HG03457 (cell line): Measurements from ENCODE around the gene ZNF444.

ENCODE experiments used
- ATAC-seq: cut with Tn5 transposase; IDR thresholded peaks from one replicate; pipeline ENCODE4 v1.9.1; 2021; ENCODE audit warnings: moderate number of reproducible peaks; ENCODE audit not compliant: unreplicated experiment

Gene ZNF444

GRCh38 chr19:56106993-56107392 is 34.1 kb upstream of the ZNF444 start:
- ATAC-seq: no peak

GRCh38 chr19:56107626-56108351 is 33.3 kb upstream of the ZNF444 start:
- ATAC-seq: no peak

DNA sequence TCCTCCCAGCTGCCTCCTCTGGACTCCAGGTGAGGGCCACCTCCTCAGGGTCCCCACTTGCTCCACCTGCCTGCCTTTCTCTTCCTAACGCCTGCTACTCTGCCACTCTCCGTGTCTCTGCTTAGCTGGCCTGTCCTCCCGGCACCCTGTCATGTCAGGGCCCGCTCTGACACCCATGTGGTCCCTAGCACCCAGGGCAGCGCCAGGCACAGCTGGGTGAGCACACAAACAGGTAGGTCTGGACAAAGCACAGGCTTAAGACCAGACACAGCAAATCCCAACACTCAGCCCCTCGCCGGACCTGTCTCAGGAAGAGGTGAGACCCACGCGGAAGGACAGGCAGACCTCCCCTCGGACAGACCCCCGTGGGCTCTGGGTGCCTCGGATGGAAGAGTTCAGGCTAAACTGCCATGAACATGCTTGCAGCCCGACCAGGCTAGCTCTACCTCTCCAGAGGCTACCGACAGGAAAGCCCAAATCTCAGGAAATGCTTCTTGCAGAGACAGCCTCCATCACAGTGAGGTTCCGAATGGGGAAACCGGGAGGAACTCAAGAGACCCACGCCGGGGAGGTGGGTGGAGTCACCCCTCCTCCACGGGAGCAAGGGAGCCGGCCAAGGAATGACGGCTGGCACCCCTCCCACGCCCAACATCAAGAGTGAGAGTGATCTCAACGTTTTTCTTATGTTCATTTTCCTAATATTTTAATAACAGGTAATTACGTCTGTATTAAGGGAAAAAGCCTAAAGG is 32.5 kb upstream of the ZNF444 start:
- no peak for ATAC-seq

- ATAC-seq: no peak
These were observed 31.9 kb upstream of the ZNF444 start for GRCh38 chr19:56109226-56109625.

- no peak for ATAC-seq
These were observed 30.3 kb upstream of the ZNF444 start for GRCh38 chr19:56110515-56111448.

GRCh38 chr19:56111601-56112312 is 29.3 kb upstream of the ZNF444 start:
- peak; percentile 63 for ATAC-seq

GRCh38 chr19:56112313-56112709 is 28.8 kb upstream of the ZNF444 start:
- ATAC-seq: no peak

DNA sequence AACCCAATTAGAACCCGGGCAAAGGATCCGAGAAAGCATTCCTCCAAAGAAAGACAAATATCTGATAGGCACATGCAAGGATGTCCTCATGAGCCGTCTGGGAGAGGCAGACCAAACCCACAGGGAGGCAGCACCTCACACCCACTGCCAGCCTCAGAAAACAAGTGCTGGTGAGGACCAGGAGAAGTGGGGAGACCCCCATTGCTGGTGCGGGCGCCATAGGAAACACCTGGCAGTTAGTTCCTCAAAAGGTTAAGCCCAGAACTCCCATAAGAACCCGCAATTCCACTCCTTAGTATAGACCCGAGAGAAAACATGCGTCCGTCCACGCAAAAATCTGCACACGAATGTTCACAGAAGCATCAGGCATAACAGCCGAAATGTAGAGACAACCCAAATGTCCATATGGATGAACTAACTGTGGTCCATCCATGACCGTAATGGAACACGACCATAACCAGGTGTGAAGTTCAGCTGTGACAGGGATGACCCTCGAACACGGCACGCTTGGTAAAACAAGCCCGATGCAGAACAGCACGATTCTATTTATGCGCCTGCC is 27.9 kb upstream of the ZNF444 start:
- no peak for ATAC-seq

- no peak for ATAC-seq
These were observed 26.9 kb upstream of the ZNF444 start for GRCh38 chr19:56114051-56114777.

- ATAC-seq: no peak
These were observed 26.3 kb upstream of the ZNF444 start for GRCh38 chr19:56114778-56115110.

GRCh38 chr19:56115490-56115889 is 25.6 kb upstream of the ZNF444 start:
- no peak for ATAC-seq

- no peak for ATAC-seq
These were observed 24.5 kb upstream of the ZNF444 start for GRCh38 chr19:56116606-56117005.

DNA sequence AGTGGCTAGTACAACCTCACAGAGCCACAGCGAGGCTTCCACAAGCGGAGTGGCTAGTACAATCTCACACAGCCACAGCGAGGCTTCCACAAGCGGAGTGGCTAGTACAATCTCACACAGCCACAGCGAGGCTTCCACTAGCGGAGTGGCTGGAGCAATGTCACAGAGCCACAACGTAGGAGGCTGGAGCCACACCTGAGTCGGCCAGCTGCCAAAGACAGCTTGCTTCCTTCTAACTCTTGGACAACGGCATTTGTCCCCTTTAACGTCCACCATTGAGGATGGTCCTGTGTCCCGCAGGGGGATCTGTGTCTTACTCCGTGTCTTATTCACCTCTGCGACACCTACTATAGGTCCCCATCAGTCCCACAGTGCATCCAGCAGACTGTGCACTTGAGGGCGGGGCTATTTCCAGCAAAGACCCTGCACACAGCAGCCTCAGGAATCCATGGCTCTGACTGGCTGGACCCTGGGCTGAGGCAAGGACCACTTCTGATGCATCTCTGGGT is 23.7 kb upstream of the ZNF444 start:
- no peak for ATAC-seq

- ATAC-seq: no peak
These were observed 23.2 kb upstream of the ZNF444 start for GRCh38 chr19:56117889-56118288.

- no peak for ATAC-seq
These were observed 22.2 kb upstream of the ZNF444 start for GRCh38 chr19:56118666-56119581.

DNA sequence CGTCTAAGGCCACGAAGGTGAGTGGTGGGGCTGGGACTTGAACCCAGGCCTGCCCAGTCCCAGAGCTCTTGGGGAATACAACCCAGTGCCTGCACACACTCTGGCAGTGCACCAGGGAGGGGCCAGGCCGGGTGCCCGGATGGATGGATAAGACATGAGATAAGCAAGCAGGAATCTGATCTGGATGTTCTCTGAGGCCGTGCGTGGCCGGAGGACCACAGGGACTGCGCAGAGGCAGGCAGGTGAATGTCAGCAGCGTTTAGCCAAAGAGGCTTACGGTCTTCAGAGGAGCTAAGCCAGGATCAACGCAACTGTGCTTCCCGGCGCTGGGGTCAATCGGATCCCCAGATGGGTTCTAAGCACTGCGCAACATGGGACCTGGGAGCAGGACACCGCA is 21.5 kb upstream of the ZNF444 start:
- no peak for ATAC-seq

DNA sequence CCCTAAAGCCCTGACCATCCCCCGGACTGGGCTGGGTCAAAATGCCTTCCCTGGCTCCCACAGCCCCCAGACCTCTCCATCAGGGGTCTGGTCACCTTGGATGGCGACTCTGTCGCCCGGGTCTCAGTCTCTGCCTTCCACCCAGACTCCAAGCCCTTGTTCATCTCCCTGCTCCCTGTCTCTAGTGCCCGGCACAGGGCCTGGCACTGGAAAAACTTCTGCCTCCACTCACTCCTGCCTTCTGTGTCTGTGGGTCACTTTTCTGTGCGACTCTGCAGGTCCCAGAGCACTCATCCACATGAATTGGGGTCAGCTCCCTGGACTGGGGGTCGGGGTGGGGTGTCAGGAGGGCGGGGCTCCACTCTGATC is 21.1 kb upstream of the ZNF444 start:
- no peak for ATAC-seq

- ATAC-seq: peak; percentile 13
These were observed 20.5 kb upstream of the ZNF444 start for GRCh38 chr19:56120371-56121179.
